Ramos (cell line): Measurements from ENCODE around the gene LCA5.
"Not testable (repeated sequence)": the region's sequence is repeated elsewhere in the genome, so short reads cannot be mapped to it uniquely, and the experiment has no call there.

Experiments
- in situ Hi-C: fragments of 300-500 bp; cut with MboI; formaldehyde crosslinking; loops from one replicate; pipeline ENCODE4 v1.14.3; 2022; ENCODE audit warnings: low sequenced_read_pairs; ENCODE audit not compliant: unreplicated experiment

LCA5 gene

GRCh38 chr6:79538106-79538971 is 1.1 kb upstream of the LCA5 start:
- in situ Hi-C loops = no loop called here

- in situ Hi-C loops = no loop called here
These were observed 661 bp downstream of the LCA5 start for GRCh38 chr6:79536585-79536953.

- in situ Hi-C loops = not testable (repeated sequence)
These were observed 7.7 kb downstream of the LCA5 start for GRCh38 chr6:79529567-79529966.

GRCh38 chr6:79526897-79527296 is 10.3 kb downstream of the LCA5 start:
- in situ Hi-C loops = no loop called here

DNA sequence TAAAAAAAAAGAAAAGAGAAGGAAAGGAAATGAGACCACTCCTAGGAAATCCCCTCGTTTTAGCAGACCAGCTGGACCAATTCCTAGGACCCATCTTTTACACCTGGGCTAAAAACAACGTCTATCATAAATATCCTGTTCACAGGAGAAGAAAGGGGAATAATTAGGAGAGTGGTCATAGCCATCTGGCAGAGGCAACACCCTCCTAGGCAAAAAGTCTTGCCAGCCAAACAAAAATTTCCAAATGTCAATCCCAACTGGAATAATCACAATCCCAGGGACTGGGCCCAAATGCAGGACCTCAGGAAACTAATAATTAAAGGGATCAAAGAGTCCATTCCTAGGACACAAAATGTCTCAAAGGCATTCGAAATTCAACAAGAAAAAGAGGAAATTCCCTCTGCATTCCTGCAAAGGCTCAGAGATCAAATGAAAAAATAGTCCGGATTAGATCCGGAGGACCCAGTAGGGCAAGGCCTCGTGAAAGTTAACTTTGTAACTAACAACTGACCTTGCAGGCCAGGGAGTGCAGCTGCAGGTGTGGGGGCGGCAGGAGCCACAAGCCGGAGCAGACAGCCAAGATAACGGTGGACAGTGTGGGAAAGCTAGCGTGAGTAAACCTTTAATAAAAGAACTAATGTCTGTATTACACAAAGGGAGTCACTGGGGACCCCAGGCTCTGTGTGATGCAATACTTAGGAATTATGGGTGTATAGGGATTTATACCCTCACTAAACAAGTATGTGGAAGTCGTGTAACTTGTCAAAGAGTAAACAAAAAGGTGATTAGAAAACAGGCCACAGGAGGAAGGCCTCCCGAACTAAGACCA is 11.7 kb downstream of the LCA5 start:
- in situ Hi-C loops = no loop called here

GRCh38 chr6:79524065-79524464 is 13.2 kb downstream of the LCA5 start:
- in situ Hi-C loops = no loop called here

- in situ Hi-C loops = no loop called here
These were observed 14.6 kb downstream of the LCA5 start for GRCh38 chr6:79522609-79523008.

DNA sequence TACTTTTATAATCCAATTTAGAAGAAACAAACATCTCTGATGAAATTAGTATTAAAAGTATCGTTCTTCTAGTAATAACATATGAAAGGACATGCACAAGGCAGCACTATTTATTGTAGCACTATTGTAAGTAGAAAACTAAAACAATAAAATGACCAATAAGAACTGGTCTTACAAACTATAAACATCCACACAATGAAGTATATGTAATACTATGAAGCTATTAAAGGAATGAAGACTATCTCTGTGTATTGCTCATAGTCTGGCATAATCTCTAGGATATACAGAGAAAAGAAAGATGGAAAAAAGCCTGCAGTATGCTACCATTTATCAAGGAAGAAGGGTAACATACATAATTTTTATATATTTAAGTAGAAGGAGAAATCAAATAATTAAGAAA is 16.7 kb downstream of the LCA5 start:
- in situ Hi-C loops = no loop called here

DNA sequence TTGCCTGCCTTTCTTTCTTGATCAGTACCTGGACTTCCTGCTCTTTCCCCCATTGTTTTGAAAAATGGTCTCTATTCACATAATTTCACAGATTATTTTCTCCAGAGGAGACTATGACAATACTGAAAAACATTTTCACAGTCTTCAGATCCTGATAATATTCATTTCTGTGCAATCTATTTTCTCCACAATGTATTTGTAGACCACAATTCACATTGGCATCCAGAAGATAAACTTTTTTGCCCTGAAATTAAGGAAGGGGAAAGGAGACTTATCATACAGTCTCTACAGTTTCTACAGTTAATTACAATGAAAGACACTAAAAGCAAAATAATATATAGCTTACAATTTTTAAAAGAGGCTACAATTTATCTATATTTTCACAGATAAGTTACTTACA is 18.4 kb downstream of the LCA5 start:
- in situ Hi-C loops = no loop called here

- in situ Hi-C loops = no loop called here
These were observed 21.8 kb downstream of the LCA5 start for GRCh38 chr6:79515436-79515835.

DNA sequence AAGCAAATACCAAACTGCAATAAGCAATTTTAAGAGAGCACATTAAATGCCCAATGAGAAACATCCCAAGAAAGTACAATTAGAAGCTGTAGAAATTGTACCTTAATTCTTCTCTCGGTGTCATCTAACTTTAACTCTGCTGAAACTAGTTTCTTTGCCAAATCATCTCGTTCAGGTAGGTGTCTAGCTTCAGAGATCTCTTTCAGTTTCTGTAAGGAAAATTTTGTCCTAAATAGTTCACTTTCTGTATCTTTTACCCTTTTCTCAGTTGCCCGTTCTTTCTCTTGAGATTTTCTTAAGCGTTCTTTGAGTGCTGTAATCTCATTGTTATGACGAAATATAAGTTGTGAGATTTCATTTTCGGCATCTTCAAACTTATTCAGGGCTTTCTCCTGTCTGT is 24.1 kb downstream of the LCA5 start:
- in situ Hi-C loops = no loop called here

DNA sequence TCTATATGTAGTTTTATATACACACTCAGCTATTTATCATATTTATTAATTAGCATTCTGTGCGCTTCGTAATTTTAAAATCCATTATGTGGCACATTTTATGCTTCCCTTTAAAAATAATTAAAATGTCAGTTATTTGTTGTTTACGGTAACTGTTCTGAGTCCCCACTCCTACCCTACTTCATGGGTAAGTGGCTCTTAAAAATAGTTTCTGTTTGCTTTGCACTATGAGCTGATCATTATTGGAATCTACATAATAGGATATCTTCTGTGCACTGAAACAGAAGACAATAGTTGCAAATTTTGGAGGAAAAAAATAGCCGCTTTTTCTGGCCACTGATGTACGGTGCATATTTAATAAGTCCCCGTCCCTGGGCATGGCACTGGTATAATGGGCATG is 25.2 kb downstream of the LCA5 start:
- in situ Hi-C loops = no loop called here

DNA sequence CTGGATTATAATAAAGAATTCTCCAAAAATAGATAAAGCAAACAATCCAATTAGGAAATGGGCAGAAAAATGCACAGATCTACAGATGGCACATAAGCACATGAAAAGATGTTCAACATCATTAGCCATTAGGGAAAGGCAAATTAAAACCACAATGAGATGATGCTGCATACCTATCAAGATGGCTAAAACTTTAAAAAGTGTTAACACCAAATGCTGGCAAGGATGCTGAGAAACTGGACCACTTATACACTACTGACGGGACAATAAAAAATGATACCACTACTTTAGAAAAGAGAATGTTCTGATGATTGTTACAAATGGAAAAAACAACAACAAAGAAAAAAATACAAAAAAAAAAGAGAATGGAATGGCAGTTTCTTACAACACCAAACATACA is 26.5 kb downstream of the LCA5 start:
- in situ Hi-C loops = no loop called here

GRCh38 chr6:79506251-79506650 is 31.0 kb downstream of the LCA5 start:
- in situ Hi-C loops = no loop called here

GRCh38 chr6:79504372-79504771 is 32.9 kb downstream of the LCA5 start:
- in situ Hi-C loops = no loop called here

- in situ Hi-C loops = no loop called here
These were observed 38.4 kb downstream of the LCA5 start for GRCh38 chr6:79498842-79499241.

- in situ Hi-C loops = no loop called here
These were observed 42.0 kb downstream of the LCA5 start for GRCh38 chr6:79495246-79495645.

GRCh38 chr6:79494841-79495240 is 42.4 kb downstream of the LCA5 start:
- in situ Hi-C loops = no loop called here

GRCh38 chr6:79470728-79471127 is 66.5 kb downstream of the LCA5 start:
- in situ Hi-C loops = no loop called here

GRCh38 chr6:79469376-79470246 is 67.6 kb downstream of the LCA5 start:
- in situ Hi-C loops = no loop called here

DNA sequence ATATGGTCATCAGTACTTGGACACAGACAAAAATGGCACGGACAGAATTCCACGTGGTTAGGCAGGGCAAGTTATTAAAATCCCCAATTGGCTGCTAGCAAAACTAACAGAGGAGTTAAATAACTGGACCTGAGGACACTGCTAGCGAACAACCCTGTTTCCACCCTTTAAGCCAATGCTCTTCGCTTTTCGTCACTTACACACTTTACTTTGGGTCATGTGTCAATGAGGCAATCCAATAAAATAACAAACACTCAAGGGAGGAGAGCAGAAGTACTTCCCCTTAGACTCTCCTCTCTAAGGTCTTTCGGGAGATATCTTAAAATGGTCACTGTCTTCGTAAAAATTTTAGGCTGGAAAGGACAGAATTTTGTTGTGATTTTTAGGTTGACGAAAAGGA is 68.6 kb downstream of the LCA5 start:
- in situ Hi-C loops = no loop called here
